BLaER1 (cell line): Measurements from ENCODE around the gene C3orf22.

Experiments
- H3K27ac ChIP-seq: shearing (Covaris generic); formaldehyde crosslinking; 2 replicates; pipeline ENCODE4 v1.8.1; 2022
- H3K27me3 ChIP-seq: shearing (Covaris generic); formaldehyde crosslinking; 2 replicates; pipeline ENCODE4 v1.8.1; 2022
- H3K36me3 ChIP-seq: shearing (Covaris generic); formaldehyde crosslinking; 2 replicates; pipeline ENCODE4 v1.8.1; 2022
- H3K4me1 ChIP-seq: shearing (Covaris generic); formaldehyde crosslinking; 2 replicates; pipeline ENCODE4 v1.8.1; 2022
- H3K4me2 ChIP-seq: shearing (Covaris generic); formaldehyde crosslinking; 2 replicates; pipeline ENCODE4 v1.8.1; 2022
- H3K4me3 ChIP-seq: shearing (Covaris generic); formaldehyde crosslinking; 2 replicates; pipeline ENCODE4 v1.8.1; 2022
- H3K9ac ChIP-seq: shearing (Covaris generic); formaldehyde crosslinking; 2 replicates; pipeline ENCODE4 v1.8.1; 2022
- H3K9me3 ChIP-seq: shearing (Covaris generic); formaldehyde crosslinking; 2 replicates; pipeline ENCODE4 v1.8.1; 2022
- H4K20me1 ChIP-seq: shearing (Covaris generic); formaldehyde crosslinking; 2 replicates; pipeline ENCODE4 v1.8.1; 2022
- Cebpa-rat ChIP-seq: shearing (Covaris generic); IDR thresholded peaks from 2 replicates; pipeline ENCODE4 v1.8.1; 2022

The C3orf22 gene

DNA sequence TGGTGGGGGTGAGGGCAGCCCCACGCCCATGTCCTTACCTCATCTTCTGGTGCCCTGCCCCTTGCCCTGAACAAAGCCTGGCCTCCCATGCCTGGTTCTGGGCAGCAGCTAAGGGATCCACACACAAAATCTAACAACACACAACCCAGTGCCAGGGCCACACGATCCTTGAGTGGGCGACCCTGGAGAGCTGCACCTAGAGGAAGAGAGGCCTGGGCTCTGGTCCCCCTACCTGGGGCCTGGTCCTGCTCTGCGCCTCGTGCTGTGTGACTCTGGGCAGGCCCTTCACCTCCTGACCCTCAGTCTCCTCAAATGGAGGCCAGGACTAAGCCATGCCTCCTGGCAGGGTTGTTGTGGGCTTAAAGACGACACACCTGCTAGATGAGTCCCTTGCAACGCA, 20.0 kb upstream of the C3orf22 start:
- Histone ChIP-seq H4K20me1 (no peaks in the 10 kb centered on the region), H3K27ac (no peak overlapping the region), H3K9me3 (no peaks in the 10 kb centered on the region), H3K4me3 (no peak overlapping the region), H3K36me3 (no peaks in the 10 kb centered on the region), H3K9ac (no peak overlapping the region), H3K4me1 (peaks cover under 1% of the 10 kb centered on the region; the same call in 1 of the 2 replicates), H3K27me3 (no peaks in the 10 kb centered on the region), H3K4me2 (no peak overlapping the region)
- TF ChIP-seq Cebpa-rat = no peak

- no peak for TF ChIP-seq Cebpa-rat
- Histone ChIP-seq H3K4me3 (no peak overlapping the region), H3K27ac (no peak overlapping the region), H3K9ac (no peak overlapping the region), H3K36me3 (no peaks in the 10 kb centered on the region), H3K9me3 (no peaks in the 10 kb centered on the region), H3K4me2 (no peak overlapping the region), H4K20me1 (no peaks in the 10 kb centered on the region), H3K27me3 (no peaks in the 10 kb centered on the region), H3K4me1 (peaks cover 8% of the 10 kb centered on the region; the same call in 1 of the 2 replicates)
Measured at GRCh38 chr3:126577261-126577660, 18.5 kb upstream of the C3orf22 start.

- no peak for TF ChIP-seq Cebpa-rat
- peak overlapping the region; percentile 14; the same call in 1 of the 2 replicates for H3K4me2 ChIP-seq
- no peak overlapping the region for H3K4me3 ChIP-seq
Measured at GRCh38 chr3:126573492-126574117, 14.9 kb upstream of the C3orf22 start.

GRCh38 chr3:126571078-126571477, 12.3 kb upstream of the C3orf22 start:
- H3K9me3 ChIP-seq = no peaks in the 10 kb centered on the region
- H4K20me1 ChIP-seq = no peaks in the 10 kb centered on the region
- no peak overlapping the region for H3K4me2 ChIP-seq
- H3K4me3 ChIP-seq = no peak overlapping the region
- peaks cover 8% of the 10 kb centered on the region; the same call in 1 of the 2 replicates for H3K4me1 ChIP-seq
- TF ChIP-seq Cebpa-rat = no peak
- H3K9ac ChIP-seq = no peak overlapping the region
- H3K27me3 ChIP-seq = no peaks in the 10 kb centered on the region
- H3K27ac ChIP-seq = no peak overlapping the region
- no peaks in the 10 kb centered on the region for H3K36me3 ChIP-seq

More at GRCh38 chr3:126573492-126574117, 14.9 kb upstream of the C3orf22 start:
- peaks cover 8% of the 10 kb centered on the region; the same call in 1 of the 2 replicates for H3K4me1 ChIP-seq
- H3K9ac ChIP-seq = no peak overlapping the region
- H3K27me3 ChIP-seq = no peaks in the 10 kb centered on the region
- no peaks in the 10 kb centered on the region for H4K20me1 ChIP-seq
- H3K9me3 ChIP-seq = no peaks in the 10 kb centered on the region
- H3K36me3 ChIP-seq = no peaks in the 10 kb centered on the region
- no peak overlapping the region for H3K27ac ChIP-seq

- Histone ChIP-seq H3K27ac (no peak overlapping the region), H4K20me1 (no peaks in the 10 kb centered on the region), H3K9me3 (no peaks in the 10 kb centered on the region), H3K4me3 (no peak overlapping the region), H3K4me2 (no peak overlapping the region), H3K4me1 (peaks cover 8% of the 10 kb centered on the region; the same call in 1 of the 2 replicates), H3K9ac (no peak overlapping the region), H3K27me3 (no peaks in the 10 kb centered on the region), H3K36me3 (no peaks in the 10 kb centered on the region)
- TF ChIP-seq Cebpa-rat = no peak
Measured at GRCh38 chr3:126570103-126570541, 11.4 kb upstream of the C3orf22 start.

GRCh38 chr3:126569390-126569975, 10.8 kb upstream of the C3orf22 start:
- peaks cover 8% of the 10 kb centered on the region; the same call in 1 of the 2 replicates for H3K4me1 ChIP-seq

DNA sequence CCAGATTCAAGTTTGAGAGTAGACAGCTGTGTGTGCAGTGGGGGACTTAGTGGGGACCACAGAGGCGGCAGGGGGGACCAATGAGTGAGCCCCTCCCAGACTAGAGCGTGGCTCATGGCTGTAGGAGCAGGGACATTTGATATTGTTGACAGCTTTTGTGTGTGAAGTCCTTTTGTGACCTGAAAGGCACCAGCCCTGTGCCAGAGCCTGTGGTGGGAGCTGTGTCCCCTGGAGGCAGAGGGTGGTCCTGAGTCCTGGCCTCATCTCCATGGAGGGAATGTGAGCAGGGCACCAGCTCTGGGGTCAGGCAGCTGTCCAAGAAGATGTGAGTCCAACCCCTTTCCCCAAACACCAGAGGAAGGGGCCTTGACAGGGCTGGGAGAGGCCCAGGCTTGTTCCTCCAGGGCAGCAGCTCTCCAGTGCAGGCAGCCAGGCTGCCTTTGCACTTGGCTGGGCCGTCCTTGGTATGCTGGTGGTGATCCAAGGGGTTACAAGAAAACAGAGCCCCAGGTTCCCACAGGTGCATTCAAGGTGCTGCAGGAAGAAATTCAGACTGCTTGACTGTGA, 10.1 kb upstream of the C3orf22 start:
- Histone ChIP-seq H3K9ac (no peak overlapping the region), H3K4me3 (no peak overlapping the region), H3K27ac (no peak overlapping the region), H3K9me3 (no peaks in the 10 kb centered on the region), H3K4me2 (no peak overlapping the region), H3K4me1 (peaks cover 8% of the 10 kb centered on the region; the same call in 1 of the 2 replicates), H3K27me3 (no peaks in the 10 kb centered on the region), H4K20me1 (no peaks in the 10 kb centered on the region), H3K36me3 (no peaks in the 10 kb centered on the region)
- TF ChIP-seq Cebpa-rat = no peak

More at GRCh38 chr3:126569390-126569975, 10.8 kb upstream of the C3orf22 start:
- Histone ChIP-seq H4K20me1 (no peaks in the 10 kb centered on the region), H3K9me3 (no peaks in the 10 kb centered on the region), H3K9ac (no peak overlapping the region), H3K36me3 (no peaks in the 10 kb centered on the region), H3K4me3 (no peak overlapping the region), H3K4me2 (no peak overlapping the region), H3K27ac (no peak overlapping the region), H3K27me3 (no peaks in the 10 kb centered on the region)
- TF ChIP-seq Cebpa-rat = no peak

- Histone ChIP-seq H3K4me1 (no peaks in the 10 kb centered on the region), H3K4me2 (no peak overlapping the region)
Measured at GRCh38 chr3:126567696-126568438, 9.1 kb upstream of the C3orf22 start.

DNA sequence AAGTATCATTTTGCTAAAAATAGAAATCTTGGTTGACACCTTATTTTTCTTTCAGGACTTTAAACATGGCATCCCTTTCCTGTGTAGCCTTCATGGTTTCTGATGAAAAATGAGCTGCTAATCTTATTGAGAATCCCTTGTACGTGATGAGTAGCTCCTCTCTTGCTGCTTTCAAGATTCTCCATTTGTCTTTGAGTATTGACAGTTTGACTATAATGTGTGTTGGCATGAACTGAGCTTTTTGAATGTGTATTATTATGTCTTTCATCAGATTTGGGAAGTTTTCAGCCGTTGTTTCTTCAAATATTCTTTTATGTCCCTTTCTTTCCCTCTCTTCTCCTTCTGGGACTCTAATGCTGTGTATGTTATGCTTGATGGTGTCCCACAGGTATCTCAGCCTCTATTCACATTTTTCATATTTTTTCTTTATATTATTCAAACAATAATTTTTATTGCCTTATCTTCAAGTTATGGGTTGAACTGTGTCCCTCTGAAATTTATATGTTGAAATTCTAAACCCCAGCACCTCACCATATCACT, 4.1 kb upstream of the C3orf22 start:
- H3K4me1 ChIP-seq = no peaks in the 10 kb centered on the region
- no peak overlapping the region for H3K9ac ChIP-seq
- no peak overlapping the region for H3K4me2 ChIP-seq
- no peaks in the 10 kb centered on the region for H3K36me3 ChIP-seq
- TF ChIP-seq Cebpa-rat = no peak
- H4K20me1 ChIP-seq = no peaks in the 10 kb centered on the region
- no peak overlapping the region for H3K27ac ChIP-seq
- no peak overlapping the region for H3K4me3 ChIP-seq
- no peaks in the 10 kb centered on the region for H3K27me3 ChIP-seq
- peaks cover 7% of the 10 kb centered on the region; the same call in 1 of the 2 replicates for H3K9me3 ChIP-seq

More at GRCh38 chr3:126567696-126568438, 9.1 kb upstream of the C3orf22 start:
- H3K27me3 ChIP-seq = no peaks in the 10 kb centered on the region
- TF ChIP-seq Cebpa-rat = no peak
- no peak overlapping the region for H3K4me3 ChIP-seq
- no peaks in the 10 kb centered on the region for H3K36me3 ChIP-seq
- H3K9me3 ChIP-seq = peaks cover under 1% of the 10 kb centered on the region; the same call in 1 of the 2 replicates
- H3K9ac ChIP-seq = no peak overlapping the region
- no peaks in the 10 kb centered on the region for H4K20me1 ChIP-seq
- no peak overlapping the region for H3K27ac ChIP-seq
